Kidney tubule cell (primary cell): Measurements from ENCODE around the gene C5AR2.
"Not testable (repeated sequence)": the region's sequence is repeated elsewhere in the genome, so short reads cannot be mapped to it uniquely, and the experiment has no call there.

Experiments
- DNase-seq: peaks from one replicate; pipeline ENCODE4 v3.0.0-alpha.2; 2018; ENCODE audit warnings: low spot score

Gene C5AR2

DNA sequence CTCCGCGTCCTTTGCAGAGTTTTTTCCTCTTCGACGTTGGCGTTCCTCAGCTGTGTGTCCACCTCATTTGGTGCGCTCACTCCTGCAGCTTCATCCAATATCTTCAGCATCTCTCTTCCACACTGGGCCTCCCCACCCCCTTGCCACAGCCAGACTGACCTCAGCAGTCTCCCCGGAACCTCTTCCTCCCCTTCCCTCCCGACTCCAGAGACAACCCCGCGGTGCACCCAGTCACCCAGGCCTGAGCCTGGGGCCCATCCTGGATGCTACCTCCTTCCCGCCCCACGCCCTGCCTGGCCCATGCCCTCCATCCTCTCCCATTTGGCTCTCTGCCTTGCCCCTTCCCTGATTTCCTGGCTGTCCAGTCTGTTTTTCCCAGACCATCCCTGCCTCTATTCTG, 8.1 kb upstream of the C5AR2 start:
- no peak for DNase-seq

DNA sequence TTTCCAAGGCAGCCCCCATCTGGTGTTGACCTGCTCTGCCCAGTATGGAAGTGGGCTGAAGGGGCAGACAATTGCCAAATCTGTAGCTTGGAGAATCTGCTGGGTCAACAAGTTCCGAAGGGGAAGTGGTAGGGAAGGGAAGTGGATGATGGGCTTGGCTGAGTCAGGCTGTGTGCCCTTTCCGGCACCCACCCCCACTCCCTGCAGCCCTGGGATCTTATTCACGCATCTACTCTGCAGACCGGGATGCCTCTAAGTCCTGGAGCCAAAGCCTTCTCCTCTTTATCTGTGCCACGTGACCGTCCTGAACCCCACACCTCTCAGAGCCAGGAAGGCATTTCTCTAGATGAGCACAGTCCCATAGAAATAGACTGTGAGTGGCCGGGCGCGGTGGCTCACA, 7.5 kb upstream of the C5AR2 start:
- no peak for DNase-seq

- no peak for DNase-seq
These were observed 1.5 kb upstream of the C5AR2 start for GRCh38 chr19:47330466-47330869.

- DNase-seq, result no peak
These were observed 485 bp upstream of the C5AR2 start for GRCh38 chr19:47331490-47331889.

DNA sequence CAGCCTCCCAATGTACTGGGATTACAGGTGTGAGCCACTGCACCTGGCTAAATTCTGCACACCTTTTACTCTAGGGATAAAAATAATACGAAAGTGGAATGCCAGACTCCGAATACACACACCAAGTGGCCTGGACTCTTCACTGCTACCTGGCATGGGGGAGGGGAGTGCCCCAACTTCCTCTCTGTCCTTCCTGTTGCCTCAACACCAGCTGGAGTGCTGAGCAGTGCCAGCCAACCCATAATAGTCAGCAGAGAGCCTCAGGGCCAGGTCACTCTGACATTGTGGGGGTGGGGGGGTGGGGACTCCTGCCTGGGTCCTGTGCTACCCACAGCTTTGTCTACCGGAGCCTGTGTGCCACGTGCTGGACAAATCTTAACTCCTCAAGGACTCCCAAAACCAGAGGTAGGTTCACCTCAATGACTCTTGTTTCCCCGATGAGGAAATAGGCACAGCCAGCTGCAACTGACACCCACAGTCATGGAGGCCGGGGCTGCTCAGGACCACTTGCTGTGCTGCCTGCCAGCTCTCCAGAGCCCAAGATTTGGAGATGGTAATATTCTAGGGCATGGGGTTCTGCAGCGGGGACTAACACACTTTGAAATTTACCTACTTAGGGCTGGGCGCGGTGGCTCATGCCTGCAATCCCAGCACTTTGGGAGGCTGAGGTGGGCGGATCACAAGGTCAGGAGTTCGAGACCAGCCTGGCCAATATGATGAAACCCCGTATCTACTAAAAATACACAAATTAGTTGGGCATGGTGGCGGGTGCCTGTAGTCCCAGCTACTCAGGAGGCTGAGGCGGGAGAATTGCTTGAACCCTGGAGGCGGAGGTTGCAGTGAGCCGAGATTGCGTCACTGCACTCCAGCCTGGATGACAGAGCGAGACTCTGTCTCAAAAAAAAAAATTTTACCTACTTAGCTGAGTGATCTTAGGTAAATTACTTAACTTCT, 5.1 kb downstream of the C5AR2 start:
- DNase-seq, result not testable (repeated sequence)

DNA sequence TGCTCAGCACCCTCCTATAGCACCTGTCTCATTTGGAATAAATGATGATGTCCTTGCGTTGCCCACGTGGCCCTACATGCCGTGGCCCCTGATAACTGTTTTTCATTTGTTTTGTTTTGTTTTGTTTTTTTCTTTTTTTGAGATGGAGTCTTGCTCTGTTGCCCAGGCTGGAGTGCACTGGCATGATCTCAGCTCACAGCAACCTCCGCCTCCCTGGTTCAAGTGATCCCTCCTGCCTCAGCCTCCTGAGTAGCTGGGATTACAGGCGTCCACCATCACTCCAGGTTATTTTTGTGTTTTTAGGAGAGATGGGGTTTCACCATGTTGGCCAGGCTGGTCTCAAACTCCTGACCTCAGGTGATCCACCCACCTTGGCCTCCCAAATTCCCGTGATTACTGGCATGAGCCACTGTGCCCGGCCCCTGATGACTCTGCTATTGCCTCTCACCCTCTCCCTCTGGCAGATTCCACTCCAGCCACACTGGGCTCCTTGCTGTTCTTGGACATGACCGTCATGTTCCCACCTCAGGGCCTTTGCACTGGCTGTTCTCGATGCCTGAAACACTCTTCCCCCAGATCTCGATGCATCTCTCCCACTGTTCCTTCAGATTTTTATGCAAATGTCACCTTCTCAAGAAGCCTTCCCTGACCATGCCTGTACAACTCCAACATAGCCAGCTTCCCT, 7.4 kb downstream of the C5AR2 start:
- DNase-seq, result no peak

DNA sequence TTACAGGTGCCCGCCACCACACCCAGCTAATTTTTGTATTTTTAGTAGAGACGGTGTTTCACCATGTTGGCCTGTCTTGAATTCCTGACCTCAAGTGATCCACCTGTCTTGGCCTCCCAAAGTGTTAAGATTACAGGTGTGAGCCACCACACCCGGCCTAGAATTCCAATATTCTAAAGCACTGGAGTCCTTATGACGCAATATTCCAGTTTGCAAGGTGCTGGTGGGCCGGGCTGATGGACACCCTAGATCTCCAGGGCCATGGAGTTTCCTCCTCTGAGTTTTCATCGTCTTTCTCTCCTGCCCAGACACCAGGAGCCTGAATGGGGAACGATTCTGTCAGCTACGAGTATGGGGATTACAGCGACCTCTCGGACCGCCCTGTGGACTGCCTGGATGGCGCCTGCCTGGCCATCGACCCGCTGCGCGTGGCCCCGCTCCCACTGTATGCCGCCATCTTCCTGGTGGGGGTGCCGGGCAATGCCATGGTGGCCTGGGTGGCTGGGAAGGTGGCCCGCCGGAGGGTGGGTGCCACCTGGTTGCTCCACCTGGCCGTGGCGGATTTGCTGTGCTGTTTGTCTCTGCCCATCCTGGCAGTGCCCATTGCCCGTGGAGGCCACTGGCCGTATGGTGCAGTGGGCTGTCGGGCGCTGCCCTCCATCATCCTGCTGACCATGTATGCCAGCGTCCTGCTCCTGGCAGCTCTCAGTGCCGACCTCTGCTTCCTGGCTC, 8.7 kb downstream of the C5AR2 start:
- DNase-seq, result no peak

GRCh38 chr19:47341734-47342133, 9.8 kb downstream of the C5AR2 start:
- DNase-seq, result no peak

DNA sequence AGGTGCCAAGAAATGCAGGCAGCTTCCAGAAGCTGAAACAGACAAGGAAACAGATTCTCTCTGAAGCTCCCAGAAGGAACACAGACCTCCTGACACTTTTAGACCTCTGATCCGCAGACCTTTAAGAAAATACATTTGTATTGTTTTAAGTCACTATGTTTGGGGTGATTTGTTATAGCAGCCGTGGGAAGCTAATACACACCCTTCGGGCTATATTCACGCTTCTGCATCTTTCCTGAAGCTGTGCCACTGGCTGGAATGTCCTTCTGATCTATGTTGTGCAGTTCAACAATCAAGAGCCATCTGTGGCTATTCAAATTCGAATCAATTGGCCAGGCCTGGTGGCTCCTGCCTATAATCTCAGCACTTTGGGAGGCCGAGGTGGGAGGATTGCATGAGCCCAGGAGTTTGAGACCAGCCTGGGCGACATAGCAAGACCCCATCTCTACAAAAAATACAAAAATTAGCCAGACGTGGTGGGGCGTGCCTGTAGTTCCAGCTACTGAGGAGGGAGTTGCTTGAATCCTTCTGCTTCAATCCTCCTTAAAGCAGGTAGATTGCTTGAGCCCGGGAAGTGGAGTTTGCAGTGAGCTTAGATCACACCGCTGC, 11.3 kb downstream of the C5AR2 start:
- DNase-seq, result no peak

DNA sequence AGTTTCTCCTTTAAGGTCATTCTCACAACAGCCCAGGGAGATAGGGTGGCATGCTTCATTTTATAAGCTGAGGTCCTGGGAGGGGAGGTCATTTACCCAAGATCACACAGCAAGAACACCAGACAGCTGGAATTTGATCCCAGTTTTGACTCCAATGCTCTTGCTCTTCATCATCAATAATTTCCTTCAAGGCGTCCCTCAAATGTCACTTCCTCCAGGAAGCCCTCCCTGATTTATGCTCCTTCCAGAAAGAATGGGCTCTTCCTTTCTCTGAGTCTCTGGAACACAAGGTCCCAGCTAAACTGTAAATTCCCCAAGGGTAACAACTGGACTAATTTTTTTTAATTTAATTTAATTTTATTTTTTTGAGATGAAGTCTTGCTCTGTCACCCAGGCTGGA, 12.4 kb downstream of the C5AR2 start:
- no peak for DNase-seq

- DNase-seq, result not testable (repeated sequence)
These were observed 14.0 kb downstream of the C5AR2 start for GRCh38 chr19:47346024-47346423.

- peak; percentile 98 for DNase-seq
These were observed 17.1 kb downstream of the C5AR2 start, which contains the start of gene DHX34 for GRCh38 chr19:47348819-47349795. DHX34 (plus strand) TSS chr19:47349315; CDS start chr19:47353031, 3,716 bp downstream.

DNA sequence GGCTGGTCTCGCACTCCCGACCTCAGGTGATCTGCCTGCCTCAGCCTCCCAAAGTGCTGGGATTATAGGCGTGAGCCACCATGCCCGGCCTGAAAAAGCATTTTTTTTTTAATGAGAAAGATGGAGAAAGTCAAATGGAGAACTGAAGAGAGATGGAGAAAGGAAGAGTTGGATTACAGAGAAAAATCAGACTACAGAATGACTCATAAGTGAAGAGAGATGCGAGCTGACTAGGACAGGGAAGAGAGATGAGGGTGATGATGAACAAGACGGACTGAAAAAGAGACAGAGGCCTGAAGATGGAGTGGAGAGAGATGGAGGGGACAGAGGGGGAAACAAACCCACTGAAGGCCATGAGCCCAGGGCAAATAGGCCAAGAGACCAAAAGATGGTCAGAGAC, 18.7 kb downstream of the C5AR2 start:
- no peak for DNase-seq

- peak; percentile 23 for DNase-seq
These were observed 19.6 kb downstream of the C5AR2 start for GRCh38 chr19:47351548-47351947.

DNA sequence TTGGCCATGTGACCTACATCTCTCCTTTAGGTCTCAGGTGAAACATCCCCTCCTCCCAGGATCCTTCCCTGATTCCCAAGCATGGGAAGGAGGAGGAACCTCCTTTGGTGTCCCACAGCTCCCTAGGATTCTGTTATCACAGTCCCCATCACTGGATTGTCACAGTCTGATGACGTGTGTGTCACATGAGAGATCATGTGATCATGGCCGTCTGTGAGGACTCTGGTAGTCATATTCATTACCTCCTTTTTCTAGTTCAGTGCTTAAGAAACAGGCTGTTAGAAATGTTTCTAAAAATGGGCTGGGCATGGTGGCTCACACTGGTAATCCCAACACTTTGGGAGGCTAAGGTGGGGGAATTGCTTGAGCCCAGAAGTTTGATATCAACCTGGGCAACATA, 20.1 kb downstream of the C5AR2 start:
- DNase-seq, result no peak

- DNase-seq, result peak; percentile 50
These were observed 21.3 kb downstream of the C5AR2 start for GRCh38 chr19:47353307-47353712.

GRCh38 chr19:47356900-47357299, 24.9 kb downstream of the C5AR2 start:
- DNase-seq, result peak; percentile 67

DNA sequence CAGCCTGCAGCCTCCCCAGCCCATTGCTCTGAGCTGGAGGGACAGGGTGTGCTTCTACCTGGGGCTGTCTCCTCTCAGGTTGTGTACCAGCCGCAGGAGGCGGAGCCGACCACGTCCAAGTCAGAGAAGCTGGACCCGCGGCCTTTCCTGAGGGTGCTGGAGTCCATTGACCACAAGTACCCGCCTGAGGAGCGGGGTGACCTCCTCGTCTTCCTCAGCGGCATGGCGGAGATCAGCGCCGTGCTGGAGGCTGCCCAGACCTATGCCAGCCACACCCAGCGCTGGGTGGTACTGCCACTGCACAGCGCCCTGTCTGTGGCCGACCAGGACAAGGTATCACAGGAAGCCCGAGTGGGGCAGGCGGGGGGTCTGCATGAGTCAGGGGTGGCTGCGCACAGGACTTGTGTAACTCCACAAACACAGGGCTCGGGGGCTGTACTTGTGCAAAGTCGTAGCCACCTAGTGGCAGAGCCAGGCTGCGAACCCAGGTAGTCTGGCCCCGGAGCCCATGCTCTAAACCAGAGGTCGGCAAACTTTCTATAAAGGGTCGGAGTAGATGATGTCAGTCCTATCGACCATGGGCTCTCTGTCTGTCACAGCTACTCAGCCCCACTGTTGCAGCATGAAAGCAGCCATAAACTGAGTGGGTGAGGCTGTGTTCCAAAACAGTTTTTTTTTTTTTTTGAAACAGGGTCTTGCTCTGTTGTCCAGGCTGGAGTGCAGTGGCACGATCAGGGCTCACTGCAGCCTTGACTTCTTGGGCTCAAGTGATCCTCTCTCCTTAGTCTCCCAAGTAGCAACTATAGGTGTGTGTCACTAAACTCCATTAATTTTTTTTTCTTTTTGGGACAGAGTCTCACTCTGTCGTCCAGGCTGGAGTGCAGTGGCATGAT, 26.1 kb downstream of the C5AR2 start:
- no peak for DNase-seq

DNA sequence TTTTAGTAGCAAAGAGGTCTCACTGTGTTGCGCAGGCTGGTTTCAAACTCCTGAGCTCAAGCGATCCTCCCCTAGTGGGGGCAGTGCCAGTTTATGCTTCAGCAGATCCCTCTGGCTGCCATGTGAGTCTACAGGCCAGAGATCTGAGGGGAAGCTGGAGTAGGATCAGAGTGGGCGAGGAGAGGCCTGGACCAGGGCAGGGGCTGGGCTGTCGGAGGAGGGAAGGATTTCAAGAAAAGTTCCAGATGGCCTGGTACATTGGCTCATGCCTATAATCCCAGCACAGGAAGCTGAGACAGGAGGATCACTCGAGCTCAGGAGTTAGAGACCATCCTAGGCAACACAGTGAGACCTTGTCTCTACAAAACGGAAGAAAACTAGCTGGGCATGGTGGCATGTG, 27.0 kb downstream of the C5AR2 start:
- no peak for DNase-seq

- DNase-seq, result no peak
These were observed 30.3 kb downstream of the C5AR2 start for GRCh38 chr19:47362321-47362720.
